Mesendoderm (in vitro differentiated cells): Measurements from ENCODE around the gene SYCE3.
A peak's percentile ranks its signal among the peaks of the same experiment; 100 is the strongest.

Experiments used
- DNase-seq: peaks from one replicate; pipeline ENCODE4 v3.0.0; 2013
- H2AK5ac ChIP-seq: 2 replicates; pipeline ENCODE4 v1.6.1; 2013; ENCODE audit warnings: low read length, inconsistent platforms
- H2BK120ac ChIP-seq: 2 replicates; pipeline ENCODE4 v1.6.1; 2013; ENCODE audit warnings: low read depth, mild to moderate bottlenecking, low read length, moderate library complexity, mixed read lengths
- H2BK15ac ChIP-seq: replicated peaks from 2 replicates; pipeline ENCODE4 v1.6.1; 2013; ENCODE audit warnings: low read depth, mild to moderate bottlenecking, moderate library complexity
- H2BK5ac ChIP-seq: 2 replicates; pipeline ENCODE4 v1.6.1; 2013; ENCODE audit warnings: low read length, inconsistent platforms
- H3K18ac ChIP-seq: 2 replicates; pipeline ENCODE4 v1.6.1; 2013; ENCODE audit warnings: mild to moderate bottlenecking, low read length, mixed read lengths
- H3K23ac ChIP-seq: one replicate; pipeline ENCODE4 v1.6.1; 2013; ENCODE audit warnings: low read length
- H3K27ac ChIP-seq: 2 replicates; pipeline ENCODE4 v1.5.1; 2013; ENCODE audit warnings: low read depth, mild to moderate bottlenecking, inconsistent platforms, low read length, moderate library complexity
- H3K27me3 ChIP-seq: 2 replicates; pipeline ENCODE4 v1.6.1; 2013; ENCODE audit warnings: low read length, control low read depth, mild to moderate bottlenecking, inconsistent platforms; ENCODE audit not compliant: insufficient read depth, poor library complexity
- H3K36me3 ChIP-seq: 2 replicates; pipeline ENCODE4 v1.6.1; 2013; ENCODE audit warnings: low read length, inconsistent platforms; ENCODE audit not compliant: control insufficient read depth, insufficient read depth
- H3K4ac ChIP-seq: one replicate; pipeline ENCODE4 v1.6.1; 2013; ENCODE audit warnings: low read depth, mild to moderate bottlenecking, low read length, moderate library complexity
- H3K4me1 ChIP-seq: 2 replicates; pipeline ENCODE4 v1.6.1; 2013; ENCODE audit warnings: low read depth, low read length, inconsistent platforms; ENCODE audit not compliant: control insufficient read depth
- H3K4me2 ChIP-seq: 2 replicates; pipeline ENCODE4 v1.6.1; 2013; ENCODE audit warnings: low read length
- H3K4me3 ChIP-seq: 2 replicates; pipeline ENCODE4 v1.5.1; 2013; ENCODE audit warnings: mild to moderate bottlenecking, low read length
- H3K56ac ChIP-seq: one replicate; pipeline ENCODE4 v1.6.1; 2013; ENCODE audit warnings: low read length
- H3K79me1 ChIP-seq: 2 replicates; pipeline ENCODE4 v1.6.1; 2013; ENCODE audit warnings: low read length, inconsistent platforms
- H3K79me2 ChIP-seq: 2 replicates; pipeline ENCODE4 v1.6.1; 2013; ENCODE audit warnings: mild to moderate bottlenecking, low read length; ENCODE audit not compliant: control insufficient read depth, insufficient read depth
- H3K9ac ChIP-seq: 2 replicates; pipeline ENCODE4 v1.6.1; 2013; ENCODE audit warnings: low read length, inconsistent platforms
- H4K5ac ChIP-seq: one replicate; pipeline ENCODE4 v1.6.1; 2013; ENCODE audit warnings: low read length
- H4K8ac ChIP-seq: one replicate; pipeline ENCODE4 v1.6.1; 2013; ENCODE audit warnings: low read depth, mild to moderate bottlenecking, control low read depth, low read length, moderate library complexity
- WGBS: extraction: QIAGEN DNeasy Blood & Tissue Kit; methylation state at CpG from one replicate; pipeline ENCODE4 v1.1.7; 2013; ENCODE audit warnings: low lambda C conversion rate, missing lambda C conversion rate; ENCODE audit not compliant: insufficient coverage; ENCODE audit errors: extremely low coverage; 5-methylcytosine and 5-hydroxymethylcytosine counted together

Gene SYCE3

DNA sequence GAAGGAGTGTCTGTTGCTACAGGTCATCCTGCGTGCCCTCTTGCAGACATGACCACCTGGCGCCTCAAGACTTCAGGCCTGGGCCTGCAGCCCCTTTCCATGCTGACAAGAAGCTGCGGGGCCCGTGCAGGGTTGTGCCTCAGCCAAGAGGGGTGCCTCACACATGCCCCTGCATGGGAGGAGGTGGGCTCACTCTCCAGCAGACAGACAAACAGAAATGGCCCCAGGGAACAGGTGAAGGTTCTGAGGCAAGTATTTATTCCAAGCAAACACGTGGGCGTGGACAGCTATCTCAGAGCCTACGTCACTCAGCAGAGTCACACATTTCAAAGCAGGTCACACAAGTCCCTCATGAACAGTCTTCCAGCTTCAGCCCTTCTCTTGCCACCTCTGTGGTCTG, 5.9 kb upstream of the SYCE3 start:
- Histone ChIP-seq H3K9ac (no peak overlapping the region), H3K4me2 (no peak overlapping the region), H2BK5ac (no peak overlapping the region), H3K79me1 (no peaks in the 10 kb centered on the region), H4K8ac (no peak overlapping the region), H2BK15ac (no peak overlapping the region), H3K27me3 (no peaks in the 10 kb centered on the region), H3K23ac (no peak overlapping the region), H3K79me2 (no peaks in the 10 kb centered on the region), H2BK120ac (no peak overlapping the region), H3K56ac (no peak overlapping the region), H3K18ac (no peak overlapping the region), H3K36me3 (peaks cover 19% of the 10 kb centered on the region), H3K4me1 (no peaks in the 10 kb centered on the region), H3K27ac (no peak overlapping the region), H2AK5ac (no peak overlapping the region), H4K5ac (no peak overlapping the region), H3K4me3 (no peak overlapping the region), H3K4ac (no peak overlapping the region)
- no CpG with 5 or more reads among the region's 7 CpGs for WGBS
- no peak for DNase-seq

DNA sequence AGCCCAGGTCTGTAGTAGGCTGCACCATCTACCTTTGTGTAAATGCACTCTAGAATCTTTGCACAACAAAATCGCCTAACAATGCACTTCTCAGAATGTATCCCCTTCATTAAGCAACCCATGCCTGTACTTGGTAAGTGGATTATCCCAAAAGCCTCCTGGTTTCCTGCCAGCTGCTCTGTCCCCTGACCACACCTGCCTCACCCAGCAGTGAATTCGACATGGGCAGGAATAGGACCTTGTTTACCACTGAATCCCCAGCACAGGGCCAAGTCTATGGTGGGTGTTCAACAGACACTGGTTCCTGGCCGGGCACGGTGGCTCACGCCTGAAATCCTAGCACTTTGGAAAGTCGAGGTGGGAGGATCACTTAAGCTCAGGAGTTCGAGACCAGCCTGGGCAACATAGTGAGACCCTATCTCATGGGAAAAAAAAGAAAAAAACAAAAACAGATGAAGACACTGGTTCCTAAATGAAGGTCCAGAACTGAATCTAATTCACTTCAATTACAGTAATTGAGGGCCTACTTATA, 5.1 kb upstream of the SYCE3 start:
- no peak overlapping the region for H3K27ac ChIP-seq
- no peaks in the 10 kb centered on the region for H3K4me1 ChIP-seq
- H2BK5ac ChIP-seq, result no peak overlapping the region
- no peaks in the 10 kb centered on the region for H3K79me1 ChIP-seq
- no CpG with 5 or more reads among the region's 7 CpGs for WGBS
- H3K4ac ChIP-seq, result no peak overlapping the region
- no peak overlapping the region for H3K9ac ChIP-seq
- H2AK5ac ChIP-seq, result no peak overlapping the region
- H3K56ac ChIP-seq, result no peak overlapping the region
- no peak overlapping the region for H3K18ac ChIP-seq
- no peaks in the 10 kb centered on the region for H3K79me2 ChIP-seq
- H2BK120ac ChIP-seq, result no peak overlapping the region
- no peaks in the 10 kb centered on the region for H3K27me3 ChIP-seq
- H3K4me3 ChIP-seq, result no peak overlapping the region
- H3K36me3 ChIP-seq, result peaks cover 19% of the 10 kb centered on the region
- no peak overlapping the region for H3K4me2 ChIP-seq
- no peak overlapping the region for H3K23ac ChIP-seq
- no peak overlapping the region for H2BK15ac ChIP-seq
- H4K5ac ChIP-seq, result no peak overlapping the region
- no peak overlapping the region for H4K8ac ChIP-seq
- no peak for DNase-seq

DNA sequence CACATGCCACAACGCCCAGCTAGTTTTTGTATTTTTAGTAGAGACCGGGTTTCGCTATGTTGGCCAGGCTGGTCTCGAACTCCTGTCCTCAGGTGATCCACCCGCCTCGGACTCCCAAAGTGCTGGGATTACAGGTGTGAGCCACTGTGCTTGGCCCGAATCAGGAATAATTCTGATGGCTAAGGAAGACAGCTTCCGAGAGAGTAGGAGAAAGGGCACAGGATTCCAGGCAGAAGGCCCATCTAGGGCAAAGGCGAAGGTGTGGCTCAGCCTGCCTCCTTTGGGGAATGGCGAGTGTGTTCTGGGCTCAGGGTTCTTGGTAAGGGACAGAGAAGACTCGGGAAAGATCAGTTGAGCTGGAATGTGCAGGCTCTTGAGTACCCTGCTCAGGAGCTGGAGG, 1.6 kb upstream of the SYCE3 start:
- Histone ChIP-seq H2BK15ac (no peak overlapping the region), H3K27ac (no peak overlapping the region), H3K4me1 (no peaks in the 10 kb centered on the region), H3K4me2 (no peak overlapping the region), H3K23ac (no peak overlapping the region), H3K79me2 (no peaks in the 10 kb centered on the region), H4K8ac (no peak overlapping the region), H3K56ac (no peak overlapping the region), H3K4me3 (no peak overlapping the region), H3K9ac (no peak overlapping the region), H3K18ac (no peak overlapping the region), H3K27me3 (no peaks in the 10 kb centered on the region), H2BK5ac (no peak overlapping the region), H4K5ac (no peak overlapping the region), H2AK5ac (no peak overlapping the region), H3K36me3 (peaks cover 3% of the 10 kb centered on the region), H3K4ac (no peak overlapping the region), H2BK120ac (no peak overlapping the region), H3K79me1 (no peaks in the 10 kb centered on the region)
- no CpG with 5 or more reads among the region's 11 CpGs for WGBS
- DNase-seq, result no peak

DNA sequence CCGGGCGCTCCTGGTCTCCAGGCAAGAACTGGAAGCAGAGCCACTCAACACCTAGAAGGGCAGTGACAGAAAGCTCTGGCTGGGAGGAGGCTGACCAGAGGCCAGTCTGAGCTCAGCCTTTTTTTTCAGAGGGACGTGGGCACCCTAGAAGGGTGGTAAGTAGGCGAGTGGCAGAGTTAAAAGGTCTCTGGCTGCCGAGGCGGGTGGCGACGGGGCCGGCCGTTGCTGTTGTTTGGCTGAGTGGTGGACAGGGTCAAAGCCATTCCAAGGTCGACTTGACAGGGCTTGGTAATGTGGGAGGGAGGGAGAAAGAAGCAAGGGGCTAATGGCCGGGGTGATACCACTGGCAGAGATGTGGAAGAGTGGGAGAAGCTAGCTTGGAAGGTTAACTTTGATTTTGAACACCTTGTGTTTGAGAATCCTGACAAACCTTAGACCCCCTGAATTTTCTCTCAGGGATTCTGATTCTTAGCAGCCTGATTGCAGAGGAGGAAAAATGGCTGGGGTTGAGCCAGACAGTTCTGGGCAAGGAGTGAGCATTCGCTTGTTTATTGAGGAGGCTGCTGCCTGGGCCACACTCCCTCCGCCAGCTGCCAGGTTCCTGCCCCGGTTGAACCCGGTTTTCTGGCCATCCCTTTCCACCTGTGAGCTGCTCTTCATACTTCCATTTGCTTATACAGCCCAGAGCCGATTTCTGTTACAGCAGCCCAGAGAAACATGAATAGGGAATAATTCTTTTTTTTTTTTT, 868 bp upstream of the SYCE3 start:
- H4K5ac ChIP-seq, result no peak overlapping the region
- no peak overlapping the region for H2AK5ac ChIP-seq
- H3K27ac ChIP-seq, result no peak overlapping the region
- DNase-seq, result no peak
- H2BK120ac ChIP-seq, result no peak overlapping the region
- H2BK5ac ChIP-seq, result no peak overlapping the region
- H3K4me1 ChIP-seq, result no peaks in the 10 kb centered on the region
- no peaks in the 10 kb centered on the region for H3K79me2 ChIP-seq
- no peaks in the 10 kb centered on the region for H3K36me3 ChIP-seq
- H3K23ac ChIP-seq, result no peak overlapping the region
- no peaks in the 10 kb centered on the region for H3K27me3 ChIP-seq
- no CpG with 5 or more reads among the region's 17 CpGs for WGBS
- no peak overlapping the region for H4K8ac ChIP-seq
- H3K9ac ChIP-seq, result peak overlapping the region; percentile 76
- H2BK15ac ChIP-seq, result no peak overlapping the region
- peak overlapping the region; percentile 84 for H3K56ac ChIP-seq
- no peaks in the 10 kb centered on the region for H3K79me1 ChIP-seq
- H3K4ac ChIP-seq, result no peak overlapping the region
- no peak overlapping the region for H3K18ac ChIP-seq
- peak overlapping the region; percentile 70 for H3K4me3 ChIP-seq
- peak overlapping the region; percentile 99 for H3K4me2 ChIP-seq

DNA sequence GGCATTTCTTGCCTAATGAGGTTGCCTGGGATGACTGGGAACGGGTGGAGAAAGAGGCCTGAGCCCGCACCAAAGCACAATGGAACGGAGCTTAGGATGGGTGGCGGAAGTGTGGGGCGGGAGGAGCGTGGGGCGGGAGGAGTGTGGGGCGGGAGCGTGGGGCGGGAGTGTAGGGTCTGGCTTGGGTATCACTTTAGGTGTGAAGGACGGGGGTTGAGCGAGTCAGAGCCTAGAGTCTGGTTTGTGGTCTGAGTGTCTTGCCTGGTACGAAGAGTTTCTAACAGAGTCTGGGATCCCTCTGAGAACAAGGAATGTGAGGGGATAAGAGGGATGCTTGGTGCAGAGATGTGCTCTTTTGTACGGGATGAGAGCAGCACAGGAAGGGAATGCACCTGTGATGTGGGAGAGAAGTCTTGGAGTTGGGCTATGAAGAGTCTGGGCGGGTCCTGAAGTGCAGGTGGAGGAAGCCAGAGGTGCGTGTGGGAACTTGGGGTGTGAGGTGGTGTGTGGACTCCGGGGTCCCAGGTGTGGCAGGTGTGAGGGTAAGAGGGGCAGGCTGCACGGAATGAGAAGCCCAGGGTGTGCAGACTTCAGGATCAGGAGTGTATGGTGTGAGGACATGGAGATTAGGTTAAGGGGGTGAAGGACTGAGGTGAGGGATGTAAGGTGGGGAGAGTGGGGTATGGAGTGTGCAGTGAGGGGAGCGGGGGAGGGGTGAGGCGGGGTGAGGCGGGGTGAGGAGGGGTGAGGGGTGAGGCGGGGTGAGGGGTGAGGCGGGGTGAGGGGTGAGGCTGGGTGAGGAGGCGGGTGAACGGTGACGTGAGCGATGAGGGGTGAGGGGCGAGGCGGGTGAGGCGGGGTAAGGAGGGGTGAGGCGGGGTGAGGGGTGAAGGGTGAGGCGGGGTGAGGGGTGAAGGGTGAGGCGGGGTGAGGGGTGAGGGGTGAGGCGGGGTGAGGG, 1.0 kb downstream of the SYCE3 start:
- no peaks in the 10 kb centered on the region for H3K4me1 ChIP-seq
- no peak overlapping the region for H2BK120ac ChIP-seq
- no peaks in the 10 kb centered on the region for H3K79me2 ChIP-seq
- peak; percentile 25 for DNase-seq
- H2AK5ac ChIP-seq, result no peak overlapping the region
- no peaks in the 10 kb centered on the region for H3K79me1 ChIP-seq
- H3K27ac ChIP-seq, result no peak overlapping the region
- no peak overlapping the region for H3K4me2 ChIP-seq
- H4K8ac ChIP-seq, result no peak overlapping the region
- H2BK5ac ChIP-seq, result no peak overlapping the region
- H3K56ac ChIP-seq, result no peak overlapping the region
- no peak overlapping the region for H3K23ac ChIP-seq
- no peak overlapping the region for H3K18ac ChIP-seq
- H3K27me3 ChIP-seq, result no peaks in the 10 kb centered on the region
- H3K9ac ChIP-seq, result no peak overlapping the region
- H3K4ac ChIP-seq, result no peak overlapping the region
- WGBS, result no CpG with 5 or more reads among the region's 34 CpGs
- no peaks in the 10 kb centered on the region for H3K36me3 ChIP-seq
- no peak overlapping the region for H3K4me3 ChIP-seq
- H2BK15ac ChIP-seq, result no peak overlapping the region
- no peak overlapping the region for H4K5ac ChIP-seq
